GM10266 (cell line): ENCODE measurements around the gene MOV10L1.

Experiments used
- DNase-seq: peaks from one replicate; pipeline ENCODE4 v3.0.0; 2012; ENCODE audit errors: extremely low spot score
- TF ChIP-seq, protein P1 (sequence below): IDR thresholded peaks from 2 replicates; pipeline ENCODE4 v1.5.1; 2012; ENCODE audit warnings: mild to moderate bottlenecking, low read depth; ENCODE audit not compliant: control insufficient read depth, insufficient read depth; ENCODE audit errors: missing control alignments

Gene MOV10L1

DNA sequence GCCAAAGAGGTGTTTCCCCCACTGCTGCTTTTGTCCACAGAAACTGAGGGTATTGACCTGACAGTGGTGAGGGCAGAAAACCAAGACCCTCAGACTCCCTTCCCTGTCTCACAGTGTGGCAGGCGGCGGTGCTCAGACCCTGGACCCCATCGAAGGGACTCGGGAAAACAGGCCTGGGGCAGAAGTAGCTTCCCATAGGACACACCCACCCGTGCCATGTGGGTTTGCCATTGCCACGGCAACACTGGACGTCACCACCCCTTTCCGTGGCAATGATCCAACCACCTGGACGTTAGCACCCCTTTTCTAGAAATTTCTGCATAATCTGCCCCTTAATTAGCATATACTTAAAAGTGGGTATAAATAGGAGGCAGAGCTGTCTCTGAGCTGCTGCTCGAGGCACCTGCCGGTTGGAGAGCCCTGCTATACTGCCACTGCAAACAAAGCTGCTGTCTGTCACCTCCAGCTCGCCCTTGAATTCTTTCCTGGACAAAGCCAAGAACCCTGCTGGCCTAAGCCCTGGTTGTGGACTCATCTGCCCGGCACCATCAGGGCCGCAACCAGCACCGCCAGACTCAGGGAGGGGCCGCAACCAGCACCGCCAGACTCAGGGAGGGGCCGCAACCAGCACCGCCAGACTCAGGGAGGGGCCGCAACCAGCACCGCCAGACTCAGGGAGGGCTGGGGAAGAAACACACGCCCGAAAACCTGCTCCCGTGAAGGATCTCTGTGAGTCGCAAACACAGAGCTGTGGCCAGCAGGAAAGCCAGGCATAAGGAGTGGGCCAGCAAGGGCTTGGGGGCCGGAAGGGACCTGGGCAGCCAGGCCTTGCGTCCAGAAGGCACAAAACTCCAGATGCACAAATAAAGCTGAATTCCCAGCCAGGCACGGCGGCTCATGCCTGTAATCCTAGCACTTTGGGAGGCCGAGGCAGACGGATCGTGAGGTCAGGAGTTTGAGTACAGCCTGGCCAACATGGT lies 15.0 kb upstream of the MOV10L1 start:
- TF ChIP-seq, protein P1, sequence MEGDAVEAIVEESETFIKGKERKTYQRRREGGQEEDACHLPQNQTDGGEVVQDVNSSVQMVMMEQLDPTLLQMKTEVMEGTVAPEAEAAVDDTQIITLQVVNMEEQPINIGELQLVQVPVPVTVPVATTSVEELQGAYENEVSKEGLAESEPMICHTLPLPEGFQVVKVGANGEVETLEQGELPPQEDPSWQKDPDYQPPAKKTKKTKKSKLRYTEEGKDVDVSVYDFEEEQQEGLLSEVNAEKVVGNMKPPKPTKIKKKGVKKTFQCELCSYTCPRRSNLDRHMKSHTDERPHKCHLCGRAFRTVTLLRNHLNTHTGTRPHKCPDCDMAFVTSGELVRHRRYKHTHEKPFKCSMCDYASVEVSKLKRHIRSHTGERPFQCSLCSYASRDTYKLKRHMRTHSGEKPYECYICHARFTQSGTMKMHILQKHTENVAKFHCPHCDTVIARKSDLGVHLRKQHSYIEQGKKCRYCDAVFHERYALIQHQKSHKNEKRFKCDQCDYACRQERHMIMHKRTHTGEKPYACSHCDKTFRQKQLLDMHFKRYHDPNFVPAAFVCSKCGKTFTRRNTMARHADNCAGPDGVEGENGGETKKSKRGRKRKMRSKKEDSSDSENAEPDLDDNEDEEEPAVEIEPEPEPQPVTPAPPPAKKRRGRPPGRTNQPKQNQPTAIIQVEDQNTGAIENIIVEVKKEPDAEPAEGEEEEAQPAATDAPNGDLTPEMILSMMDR, result no peak
- no peak for DNase-seq

- no peak for DNase-seq
- TF ChIP-seq, protein P1, result no peak
These were observed 12.9 kb upstream of the MOV10L1 start for GRCh38 chr22:50076646-50077535.

- DNase-seq, result no peak
- TF ChIP-seq, protein P1, result no peak
These were observed 11.6 kb upstream of the MOV10L1 start for GRCh38 chr22:50078246-50078645.

DNA sequence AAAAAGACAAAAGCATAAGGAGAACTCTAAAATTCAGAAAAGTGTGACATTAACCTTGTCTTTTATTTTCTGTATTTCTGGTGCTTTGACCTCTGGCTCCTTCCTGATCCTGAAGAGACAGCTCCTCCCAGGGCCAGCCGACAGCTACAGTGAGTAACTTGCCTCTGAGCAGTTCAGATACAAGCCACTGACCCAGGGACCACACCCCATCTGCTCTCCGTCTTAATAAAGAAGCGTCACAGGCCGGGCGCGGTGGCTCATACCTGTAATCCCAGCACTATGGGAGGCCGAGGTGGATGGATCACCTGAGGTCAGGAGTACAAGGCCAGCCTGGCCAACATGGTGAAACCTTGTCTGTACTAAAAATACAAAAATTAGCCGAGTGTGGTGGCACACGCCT lies 11.0 kb upstream of the MOV10L1 start:
- no peak for DNase-seq
- TF ChIP-seq, protein P1, result no peak

DNA sequence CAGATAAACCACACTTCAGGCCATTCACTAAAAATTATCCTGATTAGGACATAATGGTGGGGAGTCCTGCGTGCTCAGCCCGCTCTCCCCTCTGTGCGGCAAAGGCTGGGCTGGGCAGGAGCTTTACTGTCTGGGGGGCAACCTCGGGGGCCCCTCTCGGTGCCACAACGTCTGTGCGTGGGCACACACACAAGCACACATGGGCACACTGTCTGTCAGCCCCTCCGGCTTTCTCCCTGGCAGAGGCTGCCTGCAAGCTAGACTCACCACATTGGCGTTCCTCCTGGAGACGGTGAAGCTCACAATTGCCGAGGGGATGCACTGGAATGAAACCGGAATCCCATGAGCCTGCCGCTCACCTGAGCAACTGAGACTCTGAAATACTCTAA lies 9.7 kb upstream of the MOV10L1 start:
- TF ChIP-seq, protein P1, result no peak
- peak; percentile 9 for DNase-seq

GRCh38 chr22:50081426-50082196 lies 8.2 kb upstream of the MOV10L1 start:
- peak; percentile 13 for DNase-seq
- TF ChIP-seq, protein P1, result no peak
